ENCODE results near the gene IFNGR1. TPM values are rescaled to one million over a fixed set of nuclear protein-coding genes. Genes with fewer than 3 reads are reported as not detected.

Gene IFNGR1
- total RNA-seq, 6 experiments from 2014 or later, result 24.1 to 29.0 (median 26.1) TPM

DNA sequence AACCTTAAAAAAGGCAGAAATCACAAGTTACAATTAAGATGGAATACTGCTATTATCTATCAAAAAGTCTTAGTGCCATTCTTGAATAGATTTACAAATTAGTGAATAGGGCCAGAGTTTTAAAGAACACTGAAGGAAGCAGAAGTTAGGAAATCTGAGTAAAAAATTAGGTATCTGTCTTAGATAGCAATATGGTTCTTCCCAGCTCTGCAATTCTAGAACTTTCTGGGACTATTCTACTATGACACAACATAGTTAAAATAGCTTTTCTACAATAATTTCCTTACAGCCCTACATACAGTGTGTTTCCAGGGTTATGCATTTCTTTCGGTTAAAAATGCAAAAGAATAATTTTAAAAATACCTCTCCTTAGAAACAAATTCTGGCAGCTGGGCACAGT, 18.2 kb downstream of the IFNGR1 start:
- peaks cover 32% of the 10 kb centered on the region for H3K36me3 Mint-ChIP-seq (ENCODE audit: low read depth)

GRCh38 chr6:137200288-137200687, 18.9 kb downstream of the IFNGR1 start:
- Mint-ChIP-seq H3K9me3 (no peaks in the 10 kb centered on the region), H3K36me3 (ENCODE audit: low read depth) (peaks cover 29% of the 10 kb centered on the region), H3K27me3 (ENCODE audit: insufficient read depth) (no peaks in the 10 kb centered on the region), H3K27ac (no peak overlapping the region), H3K4me1 (ENCODE audit: low read depth) (peaks cover 16% of the 10 kb centered on the region), H3K4me3 (no peak overlapping the region)
- DNase-seq, result no peak
- TF ChIP-seq, protein P1, sequence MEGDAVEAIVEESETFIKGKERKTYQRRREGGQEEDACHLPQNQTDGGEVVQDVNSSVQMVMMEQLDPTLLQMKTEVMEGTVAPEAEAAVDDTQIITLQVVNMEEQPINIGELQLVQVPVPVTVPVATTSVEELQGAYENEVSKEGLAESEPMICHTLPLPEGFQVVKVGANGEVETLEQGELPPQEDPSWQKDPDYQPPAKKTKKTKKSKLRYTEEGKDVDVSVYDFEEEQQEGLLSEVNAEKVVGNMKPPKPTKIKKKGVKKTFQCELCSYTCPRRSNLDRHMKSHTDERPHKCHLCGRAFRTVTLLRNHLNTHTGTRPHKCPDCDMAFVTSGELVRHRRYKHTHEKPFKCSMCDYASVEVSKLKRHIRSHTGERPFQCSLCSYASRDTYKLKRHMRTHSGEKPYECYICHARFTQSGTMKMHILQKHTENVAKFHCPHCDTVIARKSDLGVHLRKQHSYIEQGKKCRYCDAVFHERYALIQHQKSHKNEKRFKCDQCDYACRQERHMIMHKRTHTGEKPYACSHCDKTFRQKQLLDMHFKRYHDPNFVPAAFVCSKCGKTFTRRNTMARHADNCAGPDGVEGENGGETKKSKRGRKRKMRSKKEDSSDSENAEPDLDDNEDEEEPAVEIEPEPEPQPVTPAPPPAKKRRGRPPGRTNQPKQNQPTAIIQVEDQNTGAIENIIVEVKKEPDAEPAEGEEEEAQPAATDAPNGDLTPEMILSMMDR (IDR thresholded peaks at IDR 0.05), result no peak

More for the DNA sequence above, 18.2 kb downstream of the IFNGR1 start:
- Mint-ChIP-seq H3K4me1 (ENCODE audit: low read depth) (peaks cover 16% of the 10 kb centered on the region), H3K9me3 (no peaks in the 10 kb centered on the region), H3K4me3 (no peak overlapping the region), H3K27me3 (ENCODE audit: insufficient read depth) (no peaks in the 10 kb centered on the region), H3K27ac (no peak overlapping the region)
- TF ChIP-seq, protein P1 (IDR thresholded peaks at IDR 0.05), result no peak
- DNase-seq, result no peak

DNA sequence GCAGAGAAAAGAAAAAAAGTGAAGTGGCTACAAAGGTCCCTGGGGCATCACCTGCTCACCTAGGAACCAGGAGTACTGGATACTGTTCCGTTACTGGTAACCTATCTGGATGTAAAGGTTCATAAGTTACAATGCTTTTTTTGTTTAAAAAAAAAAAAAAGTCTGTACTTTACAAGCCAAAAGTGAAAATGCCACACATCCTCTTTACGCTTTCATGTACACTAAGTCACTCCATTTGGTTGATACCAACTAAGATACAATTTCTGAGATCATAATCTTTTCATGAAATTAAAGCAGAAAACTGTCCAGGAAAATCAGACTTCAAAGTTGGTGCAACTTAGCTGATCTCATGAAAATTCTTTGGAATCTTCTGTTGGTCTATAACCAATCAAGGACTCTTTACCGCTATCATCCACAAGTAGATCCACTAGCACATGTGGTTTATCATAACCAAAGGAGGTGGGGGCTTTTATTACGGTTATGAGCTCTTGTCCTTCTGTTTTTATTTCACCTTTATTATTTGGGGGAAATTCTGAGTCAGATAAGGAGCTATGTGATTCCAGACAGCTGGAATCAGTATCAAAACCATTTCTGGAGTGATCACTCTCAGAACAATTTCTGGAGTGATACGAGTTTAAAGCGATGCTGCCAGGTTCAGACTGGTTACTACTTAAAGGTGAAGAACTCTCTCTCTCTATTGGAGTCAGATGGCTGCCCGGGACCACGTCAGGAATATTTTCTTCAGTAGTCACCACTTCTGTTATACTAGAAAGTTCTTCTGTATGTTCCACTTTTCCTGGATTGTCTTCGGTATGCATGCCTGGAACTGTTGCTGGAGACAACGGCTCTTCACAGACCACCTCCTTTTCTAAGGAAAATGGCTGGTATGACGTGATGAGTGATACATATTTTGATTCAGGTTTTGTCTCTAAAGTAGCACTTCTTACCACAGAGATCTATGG, 21.2 kb downstream of the IFNGR1 start:
- TF ChIP-seq, protein P1 (IDR thresholded peaks at IDR 0.05), result no peak
- no peak overlapping the region for H3K27ac Mint-ChIP-seq
- no peak overlapping the region for H3K4me3 Mint-ChIP-seq
- H3K27me3 Mint-ChIP-seq (ENCODE audit: insufficient read depth), result no peaks in the 10 kb centered on the region
- H3K9me3 Mint-ChIP-seq, result no peaks in the 10 kb centered on the region
- DNase-seq, result no peak
- H3K4me1 Mint-ChIP-seq (ENCODE audit: low read depth), result no peaks in the 10 kb centered on the region
- H3K36me3 Mint-ChIP-seq (ENCODE audit: low read depth), result peaks cover 19% of the 10 kb centered on the region

GRCh38 chr6:137193256-137194070, 25.7 kb downstream of the IFNGR1 start:
- Mint-ChIP-seq H3K4me1 (ENCODE audit: low read depth) (no peaks in the 10 kb centered on the region), H3K9me3 (peaks cover 6% of the 10 kb centered on the region; the same call in 1 of the 2 replicates), H3K27me3 (ENCODE audit: insufficient read depth) (no peaks in the 10 kb centered on the region; the same call in 1 of the 2 replicates), H3K27ac (no peak overlapping the region), H3K36me3 (ENCODE audit: low read depth) (peaks cover 8% of the 10 kb centered on the region), H3K4me3 (no peak overlapping the region)
- DNase-seq, result no peak
- TF ChIP-seq, protein P1 (IDR thresholded peaks at IDR 0.05), result no peak

GRCh38 chr6:137192821-137193220, 26.4 kb downstream of the IFNGR1 start:
- Mint-ChIP-seq H3K27me3 (ENCODE audit: insufficient read depth) (no peaks in the 10 kb centered on the region; the same call in 1 of the 2 replicates), H3K9me3 (peaks cover 9% of the 10 kb centered on the region; the same call in 1 of the 2 replicates), H3K36me3 (ENCODE audit: low read depth) (peaks cover 2% of the 10 kb centered on the region; the same call in 1 of the 2 replicates), H3K27ac (no peak overlapping the region), H3K4me1 (ENCODE audit: low read depth) (no peaks in the 10 kb centered on the region), H3K4me3 (no peak overlapping the region)
- TF ChIP-seq, protein P1 (IDR thresholded peaks at IDR 0.05), result no peak
- no peak for DNase-seq

Data from HFFc6 (cell line).